ENCODE measurements around the gene PRKCB.

Gene PRKCB

GRCh38 chr16:23900480-23901177 lies 64.8 kb downstream of the PRKCB start:
- no peak for TF ChIP-seq CTCF (IDR thresholded peaks at IDR 0.05; ENCODE audit: insufficient read depth, low read depth, low read length, missing control alignments)
- H3K4me3 ChIP-seq (ENCODE audit: low read depth, low read length), result no peak overlapping the region
- DNase-seq (ENCODE audit: low read depth), result no peak

- TF ChIP-seq CTCF (IDR thresholded peaks at IDR 0.05; ENCODE audit: insufficient read depth, low read depth, low read length, missing control alignments), result no peak
- no peak overlapping the region for H3K4me3 ChIP-seq (ENCODE audit: low read depth, low read length)
- no peak for DNase-seq (ENCODE audit: low read depth)
These were observed 65.6 kb downstream of the PRKCB start for GRCh38 chr16:23901178-23902033.

- TF ChIP-seq CTCF (IDR thresholded peaks at IDR 0.05; ENCODE audit: insufficient read depth, low read depth, low read length, missing control alignments), result no peak
- H3K4me3 ChIP-seq (ENCODE audit: low read depth, low read length), result no peak overlapping the region
- no peak for DNase-seq (ENCODE audit: low read depth)
These were observed 66.4 kb downstream of the PRKCB start for GRCh38 chr16:23902034-23902747.

- no peak for TF ChIP-seq CTCF (IDR thresholded peaks at IDR 0.05; ENCODE audit: insufficient read depth, low read depth, low read length, missing control alignments)
- DNase-seq (ENCODE audit: low read depth), result no peak
- no peak overlapping the region for H3K4me3 ChIP-seq (ENCODE audit: low read depth, low read length)
These were observed 67.1 kb downstream of the PRKCB start for GRCh38 chr16:23902748-23903414.

GRCh38 chr16:23905027-23905426 lies 69.2 kb downstream of the PRKCB start:
- no peak overlapping the region for H3K4me3 ChIP-seq (ENCODE audit: low read depth, low read length)
- TF ChIP-seq CTCF (IDR thresholded peaks at IDR 0.05; ENCODE audit: insufficient read depth, low read depth, low read length, missing control alignments), result no peak
- DNase-seq (ENCODE audit: low read depth), result no peak

GRCh38 chr16:23907457-23907902 lies 71.7 kb downstream of the PRKCB start:
- TF ChIP-seq CTCF (IDR thresholded peaks at IDR 0.05; ENCODE audit: insufficient read depth, low read depth, low read length, missing control alignments), result no peak
- no peak overlapping the region for H3K4me3 ChIP-seq (ENCODE audit: low read depth, low read length)
- DNase-seq (ENCODE audit: low read depth), result no peak
